ENCODE data around the gene CYB561. TPM values are rescaled to one million over a fixed set of nuclear protein-coding genes. Genes with fewer than 3 reads are reported as not detected.

The CYB561 gene
- total RNA-seq, 1 experiment from 2014 or later: 35.1 TPM

- DNase-seq (ENCODE audit: low spot score): no peak
- no peak for ATAC-seq
- H3K27ac Mint-ChIP-seq: no peak overlapping the region
Observed at GRCh38 chr17:63414222-63414621, 31.9 kb downstream of the CYB561 start.

GRCh38 chr17:63413128-63413527 is 33.0 kb downstream of the CYB561 start:
- H3K9me3 Mint-ChIP-seq: no peaks in the 10 kb centered on the region
- ChIA-PET CTCF (interaction anchor here (4.1 kb wide), 1 partner anchor 12 kb away, joined by 19 read pairs; no protein-coding TSS in a partner anchor), POLR2A (no interaction called here)
- H3K36me3 Mint-ChIP-seq: no peaks in the 10 kb centered on the region
- H3K4me3 Mint-ChIP-seq: no peak overlapping the region
- H3K4me1 Mint-ChIP-seq: no peaks in the 10 kb centered on the region
- no peak for ATAC-seq
- DNase-seq (ENCODE audit: low spot score): no peak
- H3K27me3 Mint-ChIP-seq (ENCODE audit: low read depth): no peaks in the 10 kb centered on the region
- H3K27ac Mint-ChIP-seq: no peak overlapping the region
- TF ChIP-seq JUN (CRISPR knock-in tag; IDR thresholded peaks at IDR 0.05) (no peak), CDX4 (CRISPR knock-in tag; IDR thresholded peaks at IDR 0.05; ENCODE audit: borderline replicate concordance) (no peak), MLX (CRISPR knock-in tag; IDR thresholded peaks at IDR 0.05) (no peak), ZMAT4 (CRISPR knock-in tag; IDR thresholded peaks at IDR 0.05) (no peak), ZBTB43 (CRISPR knock-in tag; IDR thresholded peaks at IDR 0.05) (no peak), NR2C2 (CRISPR knock-in tag; IDR thresholded peaks at IDR 0.05) (no peak), NFE2L1 (CRISPR knock-in tag; IDR thresholded peaks at IDR 0.05) (no peak), ZNF121 (CRISPR knock-in tag; IDR thresholded peaks at IDR 0.05) (no peak), NR3C1 (CRISPR knock-in tag; conservative IDR thresholded peaks at IDR 0.05; ENCODE audit: low read depth) (no peak), CREM (CRISPR knock-in tag; IDR thresholded peaks at IDR 0.05) (no peak), SP1 (CRISPR knock-in tag; conservative IDR thresholded peaks at IDR 0.05) (no peak), TCF7 (CRISPR knock-in tag; IDR thresholded peaks at IDR 0.05; ENCODE audit: low read depth) (no peak), EMX1 (CRISPR knock-in tag; IDR thresholded peaks at IDR 0.05) (no peak), ZNF232 (CRISPR knock-in tag; IDR thresholded peaks at IDR 0.05) (no peak), GRHL2 (CRISPR knock-in tag; IDR thresholded peaks at IDR 0.05; ENCODE audit: insufficient replicate concordance, severe bottlenecking) (no peak), E2F1 (CRISPR knock-in tag; IDR thresholded peaks at IDR 0.05) (no peak)

More at GRCh38 chr17:63414222-63414621, 31.9 kb downstream of the CYB561 start:
- H3K4me1 Mint-ChIP-seq: no peaks in the 10 kb centered on the region
- no peaks in the 10 kb centered on the region for H3K36me3 Mint-ChIP-seq
- POLR2A ChIA-PET: no interaction called here
- H3K4me3 Mint-ChIP-seq: no peak overlapping the region
- CTCF ChIA-PET: interaction anchor here (1.7 to 4.1 kb wide), 2 partner anchors 7 to 11 kb away, joined by 5 to 19 read pairs; no protein-coding TSS in a partner anchor
- H3K9me3 Mint-ChIP-seq: no peaks in the 10 kb centered on the region
- no peaks in the 10 kb centered on the region for H3K27me3 Mint-ChIP-seq (ENCODE audit: low read depth)
- no peak for TF ChIP-seq ATF3 (CRISPR knock-in tag; conservative IDR thresholded peaks at IDR 0.05)
- no peak for TF ChIP-seq ETV6 (CRISPR knock-in tag; IDR thresholded peaks at IDR 0.05)
- no peak for TF ChIP-seq ZBTB43 (CRISPR knock-in tag; IDR thresholded peaks at IDR 0.05)
- no peak for TF ChIP-seq ZNF423 (CRISPR knock-in tag; IDR thresholded peaks at IDR 0.05)
- TF ChIP-seq ZNF317 (CRISPR knock-in tag; IDR thresholded peaks at IDR 0.05; ENCODE audit: borderline replicate concordance, low read depth): no peak
- TF ChIP-seq CBFB (CRISPR knock-in tag; IDR thresholded peaks at IDR 0.05; ENCODE audit: low read depth): no peak
- TF ChIP-seq ERG (CRISPR knock-in tag; IDR thresholded peaks at IDR 0.05): no peak
- no peak for TF ChIP-seq JUN (CRISPR knock-in tag; IDR thresholded peaks at IDR 0.05)
- no peak for TF ChIP-seq RORB (CRISPR knock-in tag; IDR thresholded peaks at IDR 0.05)
- no peak for TF ChIP-seq PRRX2 (CRISPR knock-in tag; IDR thresholded peaks at IDR 0.05)
- TF ChIP-seq HMGA2 (CRISPR knock-in tag; IDR thresholded peaks at IDR 0.05): no peak
- no peak for TF ChIP-seq OVOL2 (CRISPR knock-in tag; IDR thresholded peaks at IDR 0.05; ENCODE audit: borderline replicate concordance)
- TF ChIP-seq E2F1 (CRISPR knock-in tag; IDR thresholded peaks at IDR 0.05): no peak
- no peak for TF ChIP-seq ZNF232 (CRISPR knock-in tag; IDR thresholded peaks at IDR 0.05)
- no peak for TF ChIP-seq TEAD4 (CRISPR knock-in tag; IDR thresholded peaks at IDR 0.05)
- TF ChIP-seq FOXP1 (CRISPR knock-in tag; IDR thresholded peaks at IDR 0.05; ENCODE audit: borderline replicate concordance): no peak

Data from WTC11 (cell line).